Measurements from ENCODE around the gene ZFYVE27.

Gene ZFYVE27

DNA sequence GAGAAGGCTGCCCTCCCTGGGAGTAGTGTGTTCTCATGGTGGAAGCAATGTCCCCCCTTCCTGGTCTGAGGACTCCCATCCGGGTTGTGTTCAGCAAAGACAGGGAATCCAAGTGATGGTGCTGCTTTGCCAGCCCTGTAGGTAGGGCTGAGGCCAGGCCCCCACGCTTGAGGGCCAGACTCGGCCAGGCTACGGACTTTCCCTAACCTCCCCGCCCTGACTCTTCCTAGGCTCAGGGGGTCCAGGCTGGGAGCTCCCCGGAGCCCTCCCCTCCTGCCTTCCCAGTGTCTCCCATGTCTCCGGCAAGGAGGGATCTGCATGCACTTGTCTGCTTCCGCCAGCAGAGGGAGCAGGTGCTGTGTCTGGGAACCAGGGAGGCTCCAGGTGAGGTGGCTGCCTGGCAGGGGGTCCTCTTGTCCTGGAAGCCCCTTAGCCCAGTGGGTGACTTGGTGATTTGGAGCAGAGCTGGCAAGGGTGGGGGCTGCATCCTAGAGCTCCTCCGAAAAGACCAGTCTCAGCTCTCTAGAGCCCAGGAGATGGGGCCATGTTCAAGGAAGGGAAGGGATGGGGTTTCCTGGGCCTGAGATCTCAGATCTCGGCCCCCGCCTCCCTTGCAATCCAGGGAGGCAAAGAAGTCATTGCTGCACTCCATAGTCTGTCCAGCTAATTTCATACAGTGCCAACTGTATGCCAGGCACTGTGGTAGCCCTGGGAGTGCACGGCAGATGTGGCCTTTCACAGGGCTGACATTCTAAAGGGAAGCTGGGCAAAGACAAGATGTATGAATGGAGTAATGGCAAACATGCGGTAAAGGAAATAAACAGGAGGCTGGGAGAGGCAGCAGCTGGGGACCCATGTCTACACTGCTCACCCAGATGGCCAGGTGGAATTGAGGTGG is 55.1 kb downstream of the ZFYVE27 start:
- DNase-seq (ENCODE audit: low read depth) = peak; percentile 49

DNA sequence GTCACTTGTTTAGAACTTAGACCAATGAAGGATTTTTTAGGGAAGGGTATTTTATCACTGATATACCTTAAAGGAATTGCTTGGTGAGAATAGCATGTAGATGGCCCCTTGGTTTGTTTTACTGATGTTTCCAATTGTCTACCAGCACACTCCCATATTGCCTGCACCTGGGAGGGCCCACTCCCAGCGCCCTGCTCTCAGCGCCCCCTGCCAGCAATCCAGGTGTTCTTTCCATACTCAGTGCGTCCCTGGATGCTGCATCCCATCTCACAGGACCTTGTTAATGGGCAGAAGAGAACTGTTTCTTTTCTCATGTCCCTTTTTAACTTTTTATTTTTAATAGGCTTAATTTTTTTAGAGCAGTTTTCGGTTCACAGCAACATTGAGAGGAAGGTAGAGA is 59.0 kb downstream of the ZFYVE27 start:
- no peak for DNase-seq (ENCODE audit: low read depth)

DNA sequence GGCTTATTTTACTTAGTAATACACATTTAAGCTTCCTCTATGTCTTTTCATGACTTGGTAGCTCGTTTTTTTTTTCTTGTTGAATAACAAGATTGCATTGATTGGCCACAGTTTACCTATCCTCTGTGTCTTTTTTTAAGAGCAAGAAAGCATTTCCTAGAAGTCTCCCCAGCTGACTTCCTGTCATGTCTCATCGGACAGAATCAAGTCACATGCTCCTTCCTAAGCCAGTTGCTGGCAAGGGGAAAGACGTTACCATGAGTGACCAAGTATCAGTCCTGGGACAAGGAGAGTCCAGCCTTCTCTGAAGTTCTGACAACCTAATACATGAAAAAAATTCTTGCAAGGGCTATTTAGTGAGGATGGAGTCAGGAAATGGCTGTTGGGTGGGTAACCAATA is 59.7 kb downstream of the ZFYVE27 start:
- DNase-seq (ENCODE audit: low read depth) = peak; percentile 9

DNA sequence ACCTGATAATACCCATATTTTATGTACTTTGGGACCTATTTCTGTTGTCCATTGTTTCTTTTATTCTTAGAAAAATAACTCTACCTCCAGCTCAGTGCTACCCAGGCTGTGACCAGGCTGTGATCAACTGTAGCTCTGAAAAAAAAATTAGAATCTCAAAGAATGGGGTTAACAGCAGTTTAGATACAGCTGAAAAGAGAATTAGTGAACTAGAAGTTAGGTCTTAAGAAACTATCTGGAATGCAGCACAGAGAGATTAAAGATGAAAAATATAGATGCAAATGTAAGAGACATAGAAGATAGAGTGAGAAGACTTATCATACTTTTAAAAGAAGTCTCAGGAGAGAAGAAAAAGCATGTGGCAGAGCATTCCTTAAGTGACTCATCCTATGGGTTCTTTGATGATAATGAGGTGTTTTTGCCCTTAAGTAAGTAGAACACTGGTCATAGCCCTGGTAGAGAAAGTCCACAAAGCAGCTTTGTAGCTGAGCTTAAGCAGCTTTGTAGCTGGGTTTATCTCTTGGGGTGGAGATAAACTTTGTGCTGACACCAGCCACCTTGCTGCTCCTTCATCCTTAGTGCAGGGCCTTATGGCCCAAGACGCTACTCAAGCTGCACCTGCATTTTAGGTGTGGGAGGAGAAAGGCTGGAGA is 62.2 kb downstream of the ZFYVE27 start:
- no peak for DNase-seq (ENCODE audit: low read depth)

DNA sequence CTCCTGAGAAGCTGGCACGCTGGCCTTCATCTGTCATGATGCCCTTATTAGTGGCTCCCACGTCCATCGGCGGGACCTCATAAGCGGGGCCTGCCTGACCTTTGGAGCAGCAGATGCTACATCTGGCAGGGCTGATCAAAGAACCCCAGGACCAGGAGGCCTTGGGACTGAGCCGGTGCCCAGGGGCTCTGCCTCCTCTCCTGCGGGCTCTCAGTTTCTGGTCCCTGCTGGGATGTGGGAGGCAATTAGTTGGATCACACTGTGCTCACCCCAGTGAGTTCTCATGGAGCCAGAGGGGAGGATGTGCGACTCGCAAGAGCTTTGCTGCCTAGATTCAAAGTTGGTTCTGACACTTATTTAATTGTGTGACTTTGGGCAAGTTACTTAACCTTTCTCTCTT is 63.5 kb downstream of the ZFYVE27 start:
- no peak for DNase-seq (ENCODE audit: low read depth)

DNA sequence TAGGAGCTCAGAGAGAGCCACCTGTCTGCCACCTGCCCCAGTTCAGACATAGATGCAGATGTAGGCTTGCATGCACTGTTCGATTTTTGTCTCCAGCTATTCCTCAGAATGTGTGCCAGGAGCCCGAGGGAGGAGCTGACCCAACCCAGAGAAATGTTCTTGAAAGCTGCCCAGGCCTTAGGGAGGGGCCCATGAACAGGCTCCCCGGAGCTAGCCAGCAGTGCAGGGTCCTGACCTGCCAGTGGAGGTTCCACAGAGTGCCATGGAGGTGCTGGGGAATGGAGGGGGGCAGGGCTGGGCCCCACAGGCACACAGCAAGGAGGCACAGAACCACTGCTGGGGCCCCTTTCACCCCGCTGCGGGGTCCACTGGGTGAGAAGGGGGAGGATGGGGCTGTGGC is 64.5 kb downstream of the ZFYVE27 start:
- DNase-seq (ENCODE audit: low read depth) = no peak

DNA sequence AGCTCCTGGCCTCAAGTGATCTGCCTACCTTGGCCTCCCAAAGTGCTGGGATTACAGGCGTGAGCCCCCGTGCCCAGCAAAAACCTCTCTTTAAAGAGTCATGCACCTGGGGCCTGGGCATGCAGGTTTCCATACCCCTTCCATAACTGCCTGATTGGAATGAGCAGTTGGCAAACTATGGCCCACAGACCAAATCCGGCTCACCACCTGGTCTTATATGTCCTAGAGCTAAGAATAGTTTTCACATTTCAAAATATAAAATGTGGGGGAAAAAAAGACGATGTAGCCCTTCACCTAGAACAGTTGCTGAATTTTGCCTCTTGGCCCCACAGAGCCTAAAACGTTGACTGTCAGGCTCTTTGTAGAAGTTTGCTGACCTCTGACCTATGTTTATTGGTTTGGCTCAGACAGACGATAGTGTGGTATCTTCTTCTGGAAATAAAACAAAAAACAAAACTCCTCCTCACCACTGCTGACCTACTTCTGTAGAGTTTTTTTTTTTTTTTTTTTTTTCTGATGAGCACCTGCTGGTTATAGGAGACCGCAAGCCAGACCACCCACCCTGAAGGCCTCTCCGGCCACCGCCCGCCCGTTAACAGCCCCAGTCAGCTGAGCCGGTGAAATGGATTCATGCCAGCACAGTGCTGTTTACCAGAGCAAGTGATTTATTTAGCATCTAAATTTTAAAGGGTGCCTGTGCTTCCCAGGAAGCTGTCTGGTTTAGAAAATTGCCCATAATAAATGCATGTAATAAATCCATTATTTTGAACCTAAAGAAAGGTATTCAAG is 68.4 kb downstream of the ZFYVE27 start:
- DNase-seq (ENCODE audit: low read depth) = no peak

DNA sequence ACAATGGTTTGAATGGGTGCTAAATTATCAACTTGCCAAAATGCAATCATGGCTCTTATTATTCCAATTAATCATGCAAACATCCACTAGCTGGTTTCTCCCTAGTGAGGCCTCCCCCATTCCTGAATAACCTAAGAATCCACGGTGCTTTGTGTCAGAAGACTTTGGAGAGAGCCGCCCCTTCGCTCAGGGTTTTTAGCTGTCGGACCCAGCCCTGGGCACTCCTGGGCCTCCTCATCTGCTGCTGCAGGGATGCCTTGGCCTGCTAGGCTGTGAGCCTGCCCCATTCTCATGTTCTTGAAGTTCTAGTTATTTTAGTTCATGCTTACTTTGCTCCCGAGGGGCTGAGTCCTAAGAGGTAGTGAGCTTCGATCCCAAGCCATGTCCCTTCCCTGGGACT is 69.0 kb downstream of the ZFYVE27 start:
- no peak for DNase-seq (ENCODE audit: low read depth)

DNA sequence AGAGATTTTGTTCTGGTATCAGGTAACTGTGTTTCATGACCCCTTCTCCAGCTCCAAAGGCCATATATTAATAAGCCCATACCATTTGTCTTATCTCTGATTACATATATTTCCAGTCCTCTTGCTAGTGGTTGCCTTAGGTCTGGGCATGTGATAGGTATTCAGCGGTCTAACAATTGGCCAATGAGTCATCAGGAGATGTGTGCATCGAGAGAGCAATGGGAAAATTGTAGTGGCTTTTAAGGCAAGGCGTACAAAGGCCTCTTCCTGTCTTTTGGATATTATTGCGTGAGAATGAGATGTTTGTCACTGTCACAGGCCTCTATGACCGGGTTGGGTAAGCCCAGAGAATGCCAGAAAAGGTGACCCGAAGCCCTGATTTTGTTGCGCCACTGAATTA is 73.5 kb downstream of the ZFYVE27 start:
- no peak for DNase-seq (ENCODE audit: low read depth)
